KOPT-K1 (cell line): ENCODE results near the gene DDO.
"Not testable (repeated sequence)": the region's sequence is repeated elsewhere in the genome, so short reads cannot be mapped to it uniquely, and the experiment has no call there.

Experiments
- H3K27ac ChIP-seq: fragments of 200-600 bp; sonication (generic); 2 replicates; pipeline ENCODE4 v1.5.1; 2016; ENCODE audit warnings: antibody characterized with exemption, mild to moderate bottlenecking, low read depth, low read length; ENCODE audit not compliant: poor library complexity, severe bottlenecking
- H3K36me3 ChIP-seq: fragments of 200-600 bp; sonication (generic); 2 replicates; pipeline ENCODE4 v1.5.1; 2017; ENCODE audit warnings: antibody characterized with exemption, mild to moderate bottlenecking, low read length, moderate library complexity; ENCODE audit not compliant: insufficient read depth
- H3K9me3 ChIP-seq: fragments of 200-600 bp; sonication (generic); 2 replicates; pipeline ENCODE4 v1.5.1; 2017; ENCODE audit warnings: antibody characterized with exemption, low read length, mild to moderate bottlenecking; ENCODE audit not compliant: insufficient read depth, poor library complexity, severe bottlenecking

DDO gene

GRCh38 chr6:110415086-110415916, at the start of gene DDO:
Gene DDO, minus strand, starts transcription at chr6:110415575. Its CDS starts 2,113 bp downstream, at chr6:110413462.
- Histone ChIP-seq H3K9me3 (no peaks in the 10 kb centered on the region), H3K27ac (no peak within 1 kb of the TSS), H3K36me3 (no peaks in the 10 kb centered on the region)

- peaks cover 19% of the 10 kb centered on the region for H3K9me3 ChIP-seq
- no peak overlapping the region for H3K27ac ChIP-seq
- H3K36me3 ChIP-seq: no peaks in the 10 kb centered on the region
Observed at GRCh38 chr6:110462884-110463481, 47.6 kb upstream of the DDO start.

- Histone ChIP-seq H3K27ac (no peak overlapping the region), H3K9me3 (peaks cover 19% of the 10 kb centered on the region), H3K36me3 (no peaks in the 10 kb centered on the region)
Observed at GRCh38 chr6:110461376-110461775, 46.0 kb upstream of the DDO start.

- no peak overlapping the region for H3K27ac ChIP-seq
- no peaks in the 10 kb centered on the region for H3K36me3 ChIP-seq
- peaks cover 19% of the 10 kb centered on the region for H3K9me3 ChIP-seq
Observed at GRCh38 chr6:110459137-110459536, 43.8 kb upstream of the DDO start.

GRCh38 chr6:110458476-110458875, 43.1 kb upstream of the DDO start:
- H3K27ac ChIP-seq: no peak overlapping the region
- peaks cover 19% of the 10 kb centered on the region for H3K9me3 ChIP-seq
- H3K36me3 ChIP-seq: no peaks in the 10 kb centered on the region

- peaks cover 13% of the 10 kb centered on the region for H3K9me3 ChIP-seq
- not testable (repeated sequence) for H3K36me3 ChIP-seq, H3K27ac ChIP-seq
Observed at GRCh38 chr6:110457567-110458175, 42.3 kb upstream of the DDO start.

- Histone ChIP-seq H3K9me3 (peaks cover 6% of the 10 kb centered on the region), H3K36me3 (no peaks in the 10 kb centered on the region), H3K27ac (no peak overlapping the region)
Observed at GRCh38 chr6:110456694-110457093, 41.3 kb upstream of the DDO start.

GRCh38 chr6:110449541-110449895, 34.1 kb upstream of the DDO start:
- no peaks in the 10 kb centered on the region for H3K36me3 ChIP-seq
- H3K9me3 ChIP-seq: no peaks in the 10 kb centered on the region
- no peak overlapping the region for H3K27ac ChIP-seq

- Histone ChIP-seq H3K27ac (no peak overlapping the region), H3K9me3 (no peaks in the 10 kb centered on the region), H3K36me3 (no peaks in the 10 kb centered on the region)
Observed at GRCh38 chr6:110448846-110449540, 33.6 kb upstream of the DDO start.

- Histone ChIP-seq H3K27ac (no peak overlapping the region), H3K36me3 (no peaks in the 10 kb centered on the region), H3K9me3 (no peaks in the 10 kb centered on the region)
Observed at GRCh38 chr6:110447761-110448160, 32.4 kb upstream of the DDO start.

- Histone ChIP-seq H3K36me3 (no peaks in the 10 kb centered on the region), H3K9me3 (no peaks in the 10 kb centered on the region), H3K27ac (no peak overlapping the region)
Observed at GRCh38 chr6:110446405-110446804, 31.0 kb upstream of the DDO start.

- Histone ChIP-seq H3K36me3 (no peaks in the 10 kb centered on the region), H3K9me3 (no peaks in the 10 kb centered on the region)
Observed at GRCh38 chr6:110440026-110440425, 24.7 kb upstream of the DDO start.

GRCh38 chr6:110439356-110439755, 24.0 kb upstream of the DDO start:
- Histone ChIP-seq H3K27ac (no peak overlapping the region), H3K9me3 (no peaks in the 10 kb centered on the region), H3K36me3 (no peaks in the 10 kb centered on the region)

More at GRCh38 chr6:110440026-110440425, 24.7 kb upstream of the DDO start:
- no peak overlapping the region for H3K27ac ChIP-seq

- Histone ChIP-seq H3K36me3 (no peaks in the 10 kb centered on the region), H3K27ac (no peak overlapping the region), H3K9me3 (no peaks in the 10 kb centered on the region)
Observed at GRCh38 chr6:110434961-110435602, 19.7 kb upstream of the DDO start.
